ENCODE measurements around the gene KNDC1.

Gene KNDC1

DNA sequence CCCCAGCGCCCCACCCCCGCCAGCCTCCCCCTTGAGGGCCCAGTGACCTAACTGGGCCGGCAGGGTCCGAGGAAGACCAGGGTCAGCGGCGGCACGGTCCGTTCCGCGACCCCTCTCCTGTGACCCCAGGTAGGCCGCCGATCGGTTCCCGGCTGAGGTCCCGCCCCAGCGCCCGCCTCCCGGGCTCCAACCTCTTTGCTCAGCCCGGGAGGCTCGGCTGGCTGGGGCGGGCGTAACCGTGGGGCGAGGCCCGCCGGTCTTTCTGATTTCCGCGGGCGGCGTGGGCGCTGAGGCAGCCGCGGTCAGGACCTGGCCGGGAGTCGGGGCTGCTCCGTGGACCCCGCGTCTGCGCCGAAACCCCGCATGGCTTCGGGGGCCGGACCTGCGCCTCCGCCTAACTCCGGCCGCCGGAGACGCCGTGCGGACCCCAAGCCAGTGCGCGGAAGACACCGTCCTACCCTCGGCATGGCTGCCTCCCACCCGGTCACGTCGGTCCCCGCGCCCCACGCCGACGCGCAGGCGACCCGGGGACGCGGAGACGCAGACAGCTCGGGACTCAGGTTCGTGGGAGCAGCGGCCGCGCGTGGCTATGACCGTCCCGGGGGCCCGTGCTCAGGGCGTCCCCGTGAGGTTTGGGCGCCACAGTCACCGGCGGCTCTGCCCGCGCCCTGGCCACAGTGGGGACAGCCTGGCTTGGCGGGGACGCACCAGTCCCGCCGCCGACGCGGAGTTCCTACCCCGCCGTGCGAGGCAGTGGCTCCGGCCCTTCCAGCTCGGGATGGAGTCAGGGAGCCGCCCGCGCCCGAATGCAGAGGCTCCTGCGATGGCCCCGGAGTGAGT, 76.6 kb downstream of the KNDC1 start:
- no peak overlapping the region for H3K4me3 ChIP-seq (ENCODE audit: low read depth, low read length)
- no peak for DNase-seq (ENCODE audit: low read depth)
- TF ChIP-seq MAX (IDR thresholded peaks at IDR 0.05; ENCODE audit: low read depth, low read length) (no peak), POLR2A (IDR thresholded peaks at IDR 0.05; ENCODE audit: extremely low read depth, insufficient read length) (no peak), CTCF (IDR thresholded peaks at IDR 0.05; ENCODE audit: low read depth, low read length) (no peak), MYC (IDR thresholded peaks at IDR 0.05; ENCODE audit: low read depth, low read length) (no peak)

- no peak for TF ChIP-seq POLR2A (IDR thresholded peaks at IDR 0.05; ENCODE audit: extremely low read depth, insufficient read length)
- TF ChIP-seq MYC (IDR thresholded peaks at IDR 0.05; ENCODE audit: low read depth, low read length) = no peak
- no peak for TF ChIP-seq MAX (IDR thresholded peaks at IDR 0.05; ENCODE audit: low read depth, low read length)
- no peak for TF ChIP-seq CTCF (IDR thresholded peaks at IDR 0.05; ENCODE audit: low read depth, low read length)
- H3K4me3 ChIP-seq (ENCODE audit: low read depth, low read length) = no peak overlapping the region
- DNase-seq (ENCODE audit: low read depth) = no peak
Observed at GRCh38 chr10:133237241-133237587, 77.2 kb downstream of the KNDC1 start.

GRCh38 chr10:133237588-133238465, 77.8 kb downstream of the KNDC1 start, which contains the start of gene VENTX:
TSS of gene VENTX (plus strand) at chr10:133237855. CDS start at chr10:133237915, 60 bp downstream.
- no peak for DNase-seq (ENCODE audit: low read depth)
- no peak for TF ChIP-seq CTCF (IDR thresholded peaks at IDR 0.05; ENCODE audit: low read depth, low read length)
- H3K4me3 ChIP-seq (ENCODE audit: low read depth, low read length) = no peak within 1 kb of the TSS

- DNase-seq (ENCODE audit: low read depth) = no peak
- no peak overlapping the region for H3K4me3 ChIP-seq (ENCODE audit: low read depth, low read length)
- TF ChIP-seq CTCF (IDR thresholded peaks at IDR 0.05; ENCODE audit: low read depth, low read length) (no peak), MAX (IDR thresholded peaks at IDR 0.05; ENCODE audit: low read depth, low read length) (no peak), MYC (IDR thresholded peaks at IDR 0.05; ENCODE audit: low read depth, low read length) (no peak), POLR2A (IDR thresholded peaks at IDR 0.05; ENCODE audit: extremely low read depth, insufficient read length) (no peak)
Observed at GRCh38 chr10:133238466-133238804, 78.4 kb downstream of the KNDC1 start.

- no peak overlapping the region for H3K4me3 ChIP-seq (ENCODE audit: low read depth, low read length)
- DNase-seq (ENCODE audit: low read depth) = no peak
- TF ChIP-seq CTCF (IDR thresholded peaks at IDR 0.05; ENCODE audit: low read depth, low read length) (no peak), POLR2A (IDR thresholded peaks at IDR 0.05; ENCODE audit: extremely low read depth, insufficient read length) (no peak)
Observed at GRCh38 chr10:133239990-133240389, 80.0 kb downstream of the KNDC1 start.

Measured in NB4 (cell line).